Activated naive CD8-positive, alpha-beta T cell treated with anti-CD3 and anti-CD28 coated beads, Interleukin-2, amount 50 U/mL, for 24 hours (primary cell): ENCODE data around the gene CRACR2A.

Experiments
- ATAC-seq: fragments of 150-1000 bp; cut with Tn5 transposase; one replicate; pipeline ENCODE4 v1.10.0; 2021
- DNase-seq: peaks from one replicate; pipeline ENCODE4 v3.0.0; 2021
- H3K27ac Mint-ChIP-seq: one replicate; pipeline ENCODE4 v1.8.0; 2021; ENCODE audit warnings: mild to moderate bottlenecking, mixed read lengths
- H3K27me3 Mint-ChIP-seq: one replicate; pipeline ENCODE4 v1.8.0; 2021; ENCODE audit warnings: mixed read lengths
- H3K36me3 Mint-ChIP-seq: one replicate; pipeline ENCODE4 v1.8.0; 2021; ENCODE audit warnings: low read depth, mixed read lengths
- H3K4me1 Mint-ChIP-seq: one replicate; pipeline ENCODE4 v1.8.0; 2021; ENCODE audit warnings: mixed read lengths
- H3K4me3 Mint-ChIP-seq: one replicate; pipeline ENCODE4 v1.8.0; 2021; ENCODE audit warnings: mild to moderate bottlenecking, moderate library complexity, mixed read lengths
- H3K9me3 Mint-ChIP-seq: one replicate; pipeline ENCODE4 v1.8.0; 2021; ENCODE audit warnings: mixed read lengths

CRACR2A gene

GRCh38 chr12:3722368-3722767, 30.5 kb downstream of the CRACR2A start:
- Mint-ChIP-seq H3K9me3 (peaks cover 12% of the 10 kb centered on the region), H3K27me3 (no peaks in the 10 kb centered on the region), H3K4me1 (peaks cover 14% of the 10 kb centered on the region), H3K4me3 (no peak overlapping the region), H3K36me3 (peaks cover 66% of the 10 kb centered on the region), H3K27ac (no peak overlapping the region)
- no peak for ATAC-seq
- no peak for DNase-seq

GRCh38 chr12:3720772-3721171, 32.1 kb downstream of the CRACR2A start:
- no peak for DNase-seq
- Mint-ChIP-seq H3K4me1 (peaks cover 6% of the 10 kb centered on the region), H3K4me3 (no peak overlapping the region), H3K9me3 (peaks cover 12% of the 10 kb centered on the region), H3K27me3 (no peaks in the 10 kb centered on the region), H3K36me3 (peaks cover 57% of the 10 kb centered on the region), H3K27ac (no peak overlapping the region)
- no peak for ATAC-seq

- Mint-ChIP-seq H3K36me3 (peaks cover 35% of the 10 kb centered on the region), H3K4me1 (peaks cover 6% of the 10 kb centered on the region), H3K4me3 (no peak overlapping the region), H3K9me3 (peaks cover 6% of the 10 kb centered on the region), H3K27me3 (no peaks in the 10 kb centered on the region), H3K27ac (no peak overlapping the region)
- no peak for DNase-seq
- ATAC-seq: no peak
These were observed 34.8 kb downstream of the CRACR2A start for GRCh38 chr12:3718100-3718499.

GRCh38 chr12:3717283-3717898, 35.5 kb downstream of the CRACR2A start:
- Mint-ChIP-seq H3K4me3 (no peak overlapping the region), H3K27ac (no peak overlapping the region), H3K36me3 (peaks cover 31% of the 10 kb centered on the region), H3K9me3 (no peaks in the 10 kb centered on the region), H3K4me1 (peaks cover 6% of the 10 kb centered on the region), H3K27me3 (no peaks in the 10 kb centered on the region)
- ATAC-seq (no peak), DNase-seq (no peak)

GRCh38 chr12:3715999-3716398, 36.9 kb downstream of the CRACR2A start:
- no peak overlapping the region for H3K27ac Mint-ChIP-seq
- DNase-seq (no peak), ATAC-seq (no peak)
- peaks cover 6% of the 10 kb centered on the region for H3K4me1 Mint-ChIP-seq
- H3K27me3 Mint-ChIP-seq: no peaks in the 10 kb centered on the region
- peaks cover 30% of the 10 kb centered on the region for H3K36me3 Mint-ChIP-seq
- H3K9me3 Mint-ChIP-seq: no peaks in the 10 kb centered on the region
- H3K4me3 Mint-ChIP-seq: no peak overlapping the region

- Mint-ChIP-seq H3K9me3 (no peaks in the 10 kb centered on the region), H3K36me3 (peaks cover 27% of the 10 kb centered on the region), H3K4me1 (peaks cover 5% of the 10 kb centered on the region), H3K27ac (no peak overlapping the region), H3K4me3 (no peak overlapping the region), H3K27me3 (no peaks in the 10 kb centered on the region)
- no peak for ATAC-seq
- no peak for DNase-seq
These were observed 39.0 kb downstream of the CRACR2A start for GRCh38 chr12:3713947-3714346.

- no peak for ATAC-seq
- no peaks in the 10 kb centered on the region for H3K9me3 Mint-ChIP-seq
- H3K27ac Mint-ChIP-seq: no peak overlapping the region
- no peaks in the 10 kb centered on the region for H3K27me3 Mint-ChIP-seq
- peaks cover 5% of the 10 kb centered on the region for H3K4me1 Mint-ChIP-seq
- no peak overlapping the region for H3K4me3 Mint-ChIP-seq
- H3K36me3 Mint-ChIP-seq: peaks cover 26% of the 10 kb centered on the region
- DNase-seq: no peak
These were observed 39.4 kb downstream of the CRACR2A start for GRCh38 chr12:3713483-3713882.

- Mint-ChIP-seq H3K27me3 (no peaks in the 10 kb centered on the region), H3K4me3 (no peak overlapping the region), H3K27ac (no peak overlapping the region), H3K9me3 (no peaks in the 10 kb centered on the region), H3K4me1 (peaks cover 2% of the 10 kb centered on the region), H3K36me3 (peaks cover 20% of the 10 kb centered on the region)
- DNase-seq (no peak), ATAC-seq (no peak)
These were observed 40.5 kb downstream of the CRACR2A start for GRCh38 chr12:3712209-3712992.

- ATAC-seq: no peak
- no peaks in the 10 kb centered on the region for H3K27me3 Mint-ChIP-seq
- peaks cover 14% of the 10 kb centered on the region for H3K9me3 Mint-ChIP-seq
- no peak overlapping the region for H3K27ac Mint-ChIP-seq
- no peak for DNase-seq
- H3K4me1 Mint-ChIP-seq: peaks cover 4% of the 10 kb centered on the region
- H3K4me3 Mint-ChIP-seq: no peak overlapping the region
- peaks cover 36% of the 10 kb centered on the region for H3K36me3 Mint-ChIP-seq
These were observed 47.6 kb downstream of the CRACR2A start for GRCh38 chr12:3705354-3705675.

GRCh38 chr12:3704512-3705353, 48.2 kb downstream of the CRACR2A start:
- ATAC-seq (no peak), DNase-seq (no peak)
- Mint-ChIP-seq H3K27ac (no peak overlapping the region), H3K27me3 (no peaks in the 10 kb centered on the region), H3K4me3 (no peak overlapping the region), H3K9me3 (peaks cover 14% of the 10 kb centered on the region), H3K4me1 (peaks cover 4% of the 10 kb centered on the region), H3K36me3 (peaks cover 36% of the 10 kb centered on the region)

GRCh38 chr12:3700861-3701260, 52.0 kb downstream of the CRACR2A start:
- no peak overlapping the region for H3K4me3 Mint-ChIP-seq
- H3K27ac Mint-ChIP-seq: no peak overlapping the region
- ATAC-seq: no peak
- no peak for DNase-seq
- peaks cover 4% of the 10 kb centered on the region for H3K4me1 Mint-ChIP-seq
- H3K27me3 Mint-ChIP-seq: no peaks in the 10 kb centered on the region
- H3K36me3 Mint-ChIP-seq: peaks cover 34% of the 10 kb centered on the region
- H3K9me3 Mint-ChIP-seq: peaks cover 14% of the 10 kb centered on the region

- H3K36me3 Mint-ChIP-seq: peaks cover 31% of the 10 kb centered on the region
- peaks cover 2% of the 10 kb centered on the region for H3K9me3 Mint-ChIP-seq
- no peak overlapping the region for H3K27ac Mint-ChIP-seq
- no peaks in the 10 kb centered on the region for H3K27me3 Mint-ChIP-seq
- no peaks in the 10 kb centered on the region for H3K4me1 Mint-ChIP-seq
- no peak overlapping the region for H3K4me3 Mint-ChIP-seq
- ATAC-seq: no peak
- no peak for DNase-seq
These were observed 54.5 kb downstream of the CRACR2A start for GRCh38 chr12:3698218-3698974.

- Mint-ChIP-seq H3K27me3 (no peaks in the 10 kb centered on the region), H3K9me3 (no peaks in the 10 kb centered on the region), H3K36me3 (peaks cover 26% of the 10 kb centered on the region), H3K4me1 (no peaks in the 10 kb centered on the region), H3K4me3 (no peak overlapping the region), H3K27ac (no peak overlapping the region)
- no peak for DNase-seq
- no peak for ATAC-seq
These were observed 55.5 kb downstream of the CRACR2A start for GRCh38 chr12:3697311-3697870.

- H3K4me1 Mint-ChIP-seq: no peaks in the 10 kb centered on the region
- H3K4me3 Mint-ChIP-seq: no peak overlapping the region
- no peak for ATAC-seq
- H3K27ac Mint-ChIP-seq: no peak overlapping the region
- peaks cover 3% of the 10 kb centered on the region for H3K9me3 Mint-ChIP-seq
- peaks cover 39% of the 10 kb centered on the region for H3K36me3 Mint-ChIP-seq
- no peak for DNase-seq
- no peaks in the 10 kb centered on the region for H3K27me3 Mint-ChIP-seq
These were observed 58.2 kb downstream of the CRACR2A start for GRCh38 chr12:3694673-3695072.
